HS-27A (cell line): Measurements from ENCODE around the gene CAMK1.

Experiments
- DNase-seq: peaks from one replicate; pipeline ENCODE4 v3.0.0-alpha.2; 2012; ENCODE audit warnings: low read depth, missing footprints

The CAMK1 gene

GRCh38 chr3:9769426-9770275 is at the start of gene CAMK1:
CAMK1 (minus strand) TSS chr3:9769947; CDS start chr3:9767749, 2,198 bp downstream.
- no peak for DNase-seq

GRCh38 chr3:9818666-9819335 is 49.1 kb upstream of the CAMK1 start:
- no peak for DNase-seq

GRCh38 chr3:9817436-9817835 is 47.7 kb upstream of the CAMK1 start:
- no peak for DNase-seq

- DNase-seq, result no peak
Observed at GRCh38 chr3:9815986-9816385, 46.2 kb upstream of the CAMK1 start.

- DNase-seq, result no peak
Observed at GRCh38 chr3:9812870-9813483, 43.2 kb upstream of the CAMK1 start.

GRCh38 chr3:9810846-9811245 is 41.1 kb upstream of the CAMK1 start:
- DNase-seq, result no peak

- DNase-seq, result no peak
Observed at GRCh38 chr3:9810433-9810770, 40.7 kb upstream of the CAMK1 start.

GRCh38 chr3:9809615-9810432 is 40.1 kb upstream of the CAMK1 start, which contains the start of gene TTLL3:
TTLL3 (plus strand) TSS chr3:9810262; CDS start chr3:9810662, 400 bp downstream.
- no peak for DNase-seq

- DNase-seq, result no peak
Observed at GRCh38 chr3:9809239-9809614, 39.5 kb upstream of the CAMK1 start.

GRCh38 chr3:9808345-9809037 is 38.7 kb upstream of the CAMK1 start:
- DNase-seq, result no peak

- no peak for DNase-seq
Observed at GRCh38 chr3:9807981-9808344, 38.2 kb upstream of the CAMK1 start.

GRCh38 chr3:9806688-9807589 is 37.2 kb upstream of the CAMK1 start:
- DNase-seq, result no peak

- DNase-seq, result no peak
Observed at GRCh38 chr3:9806137-9806536, 36.4 kb upstream of the CAMK1 start.

- DNase-seq, result no peak
Observed at GRCh38 chr3:9804996-9805395, 35.2 kb upstream of the CAMK1 start.

GRCh38 chr3:9803494-9803893 is 33.7 kb upstream of the CAMK1 start:
- DNase-seq, result no peak

GRCh38 chr3:9800529-9800928 is 30.8 kb upstream of the CAMK1 start:
- no peak for DNase-seq

GRCh38 chr3:9797196-9797945 is 27.6 kb upstream of the CAMK1 start:
- no peak for DNase-seq

- no peak for DNase-seq
Observed at GRCh38 chr3:9795207-9795606, 25.5 kb upstream of the CAMK1 start.

GRCh38 chr3:9794400-9794799 is 24.7 kb upstream of the CAMK1 start:
- DNase-seq, result no peak
